Activated T-cell treated with anti-CD3 and anti-CD28 coated beads, Interleukin-2, amount 50 U/mL, for 72 hours (primary cell): ENCODE measurements around the gene TSHR. TPM values are rescaled to one million over a fixed set of nuclear protein-coding genes. Genes with fewer than 3 reads are reported as not detected.
"Not testable (repeated sequence)": the region's sequence is repeated elsewhere in the genome, so short reads cannot be mapped to it uniquely, and the experiment has no call there.

Experiments
- ATAC-seq, 2 donors: fragments of 150-1000 bp; cut with Tn5 transposase; replicated peaks in 1 of 2; 2 replicates each; pipeline ENCODE4 v1.10.0; 2021; ENCODE audit warnings: moderate library complexity in 2 of 2, mild to moderate bottlenecking in 1 of 2
- DNase-seq, 2 donors: peaks; one replicate each; pipeline ENCODE4 v3.0.0; 2021 to 2022; ENCODE audit warnings: mixed read lengths in 1 of 2
- H3K27ac Mint-ChIP-seq: one replicate; pipeline ENCODE4 v1.8.0; 2022; ENCODE audit warnings: mild to moderate bottlenecking, moderate library complexity, mixed read lengths
- H3K27me3 Mint-ChIP-seq: one replicate; pipeline ENCODE4 v1.8.0; 2022; ENCODE audit warnings: low read depth, mixed read lengths
- H3K36me3 Mint-ChIP-seq, 2 donors: one replicate each; pipeline ENCODE4 v1.8.0; 2022; ENCODE audit warnings: mixed read lengths in 2 of 2, mild to moderate bottlenecking in 1 of 2; ENCODE audit not compliant: insufficient read depth in 2 of 2
- H3K4me1 Mint-ChIP-seq: one replicate; pipeline ENCODE4 v1.8.0; 2022; ENCODE audit warnings: low read depth, mixed read lengths
- H3K4me3 Mint-ChIP-seq, 2 donors: one replicate each; pipeline ENCODE4 v1.8.0; 2022; ENCODE audit warnings: mild to moderate bottlenecking in 2 of 2, mixed read lengths in 2 of 2, moderate library complexity in 2 of 2
- H3K9me3 Mint-ChIP-seq, 2 donors: one replicate each; pipeline ENCODE4 v1.8.0; 2022; ENCODE audit warnings: mixed read lengths in 2 of 2
- total RNA-seq, 2 donors: library from RNA; stranded (reverse); gene quantifications; one replicate each; pipeline ENCODE4 v1.2.3, GENCODE V29; 2022

TSHR gene
- total RNA-seq, 2 donors from 2014 or later: not detected

GRCh38 chr14:81113176-81113575 is 157.8 kb downstream of the TSHR start:
- Mint-ChIP-seq H3K4me3 (no peak overlapping the region), H3K27me3 (no peaks in the 10 kb centered on the region), H3K36me3 (no peaks in the 10 kb centered on the region), H3K27ac (no peak overlapping the region), H3K9me3 (no peaks in the 10 kb centered on the region), H3K4me1 (no peaks in the 10 kb centered on the region)
- DNase-seq (no peak), ATAC-seq (no peak)

- DNase-seq, H3K27me3 Mint-ChIP-seq, ATAC-seq, H3K27ac Mint-ChIP-seq, H3K36me3 Mint-ChIP-seq, H3K4me1 Mint-ChIP-seq, H3K4me3 Mint-ChIP-seq, H3K9me3 Mint-ChIP-seq: not testable (repeated sequence)
Measured at GRCh38 chr14:81113945-81114820, 158.8 kb downstream of the TSHR start.

- H3K9me3 Mint-ChIP-seq: no peaks in the 10 kb centered on the region
- H3K27me3 Mint-ChIP-seq: no peaks in the 10 kb centered on the region
- no peak for ATAC-seq
- DNase-seq: no peak
- H3K36me3 Mint-ChIP-seq: peaks cover 0 to 2% of the 10 kb centered on the region in 2 donors
- H3K4me3 Mint-ChIP-seq: no peak overlapping the region
- H3K4me1 Mint-ChIP-seq: peaks cover 6% of the 10 kb centered on the region
- no peak overlapping the region for H3K27ac Mint-ChIP-seq
Measured at GRCh38 chr14:81120501-81120900, 165.1 kb downstream of the TSHR start.

GRCh38 chr14:81122326-81122725 is 166.9 kb downstream of the TSHR start:
- Mint-ChIP-seq H3K4me1 (peaks cover 6% of the 10 kb centered on the region), H3K27me3 (no peaks in the 10 kb centered on the region), H3K4me3 (no peak overlapping the region), H3K9me3 (no peaks in the 10 kb centered on the region), H3K27ac (no peak overlapping the region), H3K36me3 (peaks cover 0 to 2% of the 10 kb centered on the region in 2 donors)
- ATAC-seq (no peak), DNase-seq (no peak)

GRCh38 chr14:81123811-81124210 is 168.4 kb downstream of the TSHR start:
- Mint-ChIP-seq H3K27me3 (no peaks in the 10 kb centered on the region), H3K27ac (no peak overlapping the region), H3K9me3 (no peaks in the 10 kb centered on the region), H3K36me3 (peaks cover 0 to 2% of the 10 kb centered on the region in 2 donors), H3K4me1 (peaks cover 6% of the 10 kb centered on the region), H3K4me3 (no peak overlapping the region)
- ATAC-seq (no peak), DNase-seq (no peak)

- H3K4me1 Mint-ChIP-seq: peaks cover 6% of the 10 kb centered on the region
- no peak for ATAC-seq
- no peaks in the 10 kb centered on the region for H3K27me3 Mint-ChIP-seq
- no peak overlapping the region for H3K4me3 Mint-ChIP-seq
- no peak for DNase-seq
- H3K9me3 Mint-ChIP-seq: no peaks in the 10 kb centered on the region
- no peak overlapping the region for H3K27ac Mint-ChIP-seq
- peaks cover 0 to 2% of the 10 kb centered on the region in 2 donors for H3K36me3 Mint-ChIP-seq
Measured at GRCh38 chr14:81125536-81125935, 170.1 kb downstream of the TSHR start.

- ATAC-seq: no peak
- no peaks in the 10 kb centered on the region for H3K36me3 Mint-ChIP-seq
Measured at GRCh38 chr14:81127785-81128184, 172.4 kb downstream of the TSHR start.

GRCh38 chr14:81129242-81129641 is 173.8 kb downstream of the TSHR start:
- Mint-ChIP-seq H3K9me3 (no peaks in the 10 kb centered on the region), H3K27me3 (no peaks in the 10 kb centered on the region), H3K4me3 (no peak overlapping the region), H3K36me3 (no peaks in the 10 kb centered on the region), H3K4me1 (no peaks in the 10 kb centered on the region), H3K27ac (no peak overlapping the region)
- no peak for DNase-seq
- ATAC-seq: no peak

More at GRCh38 chr14:81127785-81128184, 172.4 kb downstream of the TSHR start:
- Mint-ChIP-seq H3K27me3 (no peaks in the 10 kb centered on the region), H3K9me3 (no peaks in the 10 kb centered on the region), H3K4me3 (no peak overlapping the region), H3K27ac (no peak overlapping the region), H3K4me1 (no peaks in the 10 kb centered on the region)
- DNase-seq: no peak

GRCh38 chr14:81132468-81132867 is 177.0 kb downstream of the TSHR start:
- H3K27me3 Mint-ChIP-seq: no peaks in the 10 kb centered on the region
- no peaks in the 10 kb centered on the region for H3K36me3 Mint-ChIP-seq
- H3K4me1 Mint-ChIP-seq: no peaks in the 10 kb centered on the region
- no peak for ATAC-seq
- no peak overlapping the region for H3K27ac Mint-ChIP-seq
- no peak for DNase-seq
- no peaks in the 10 kb centered on the region for H3K9me3 Mint-ChIP-seq
- H3K4me3 Mint-ChIP-seq: no peak overlapping the region

- no peak for DNase-seq
- H3K4me1 Mint-ChIP-seq: no peaks in the 10 kb centered on the region
- no peaks in the 10 kb centered on the region for H3K36me3 Mint-ChIP-seq
- H3K27ac Mint-ChIP-seq: no peak overlapping the region
- no peaks in the 10 kb centered on the region for H3K27me3 Mint-ChIP-seq
- H3K4me3 Mint-ChIP-seq: no peak overlapping the region
- no peak for ATAC-seq
- no peaks in the 10 kb centered on the region for H3K9me3 Mint-ChIP-seq
Measured at GRCh38 chr14:81133400-81133799, 178.0 kb downstream of the TSHR start.

GRCh38 chr14:81137316-81137715 is 181.9 kb downstream of the TSHR start:
- Mint-ChIP-seq H3K36me3 (no peaks in the 10 kb centered on the region), H3K27me3 (no peaks in the 10 kb centered on the region), H3K27ac (no peak overlapping the region), H3K4me1 (no peaks in the 10 kb centered on the region), H3K9me3 (no peaks in the 10 kb centered on the region), H3K4me3 (no peak overlapping the region)
- ATAC-seq (no peak), DNase-seq (no peak)

- DNase-seq: no peak
- Mint-ChIP-seq H3K27me3 (no peaks in the 10 kb centered on the region), H3K27ac (no peak overlapping the region), H3K4me3 (no peak overlapping the region), H3K36me3 (no peaks in the 10 kb centered on the region), H3K4me1 (no peaks in the 10 kb centered on the region), H3K9me3 (no peaks in the 10 kb centered on the region)
- no peak for ATAC-seq
Measured at GRCh38 chr14:81138429-81138828, 183.0 kb downstream of the TSHR start.

GRCh38 chr14:81141426-81141825 is 186.0 kb downstream of the TSHR start:
- Mint-ChIP-seq H3K9me3 (peaks cover 0 to 6% of the 10 kb centered on the region in 2 donors), H3K27me3 (no peaks in the 10 kb centered on the region), H3K27ac (no peak overlapping the region), H3K4me3 (no peak overlapping the region), H3K4me1 (peaks cover under 1% of the 10 kb centered on the region), H3K36me3 (no peaks in the 10 kb centered on the region)
- no peak for ATAC-seq
- no peak for DNase-seq

- no peak overlapping the region for H3K27ac Mint-ChIP-seq
- peaks cover 0 to 6% of the 10 kb centered on the region in 2 donors for H3K9me3 Mint-ChIP-seq
- no peaks in the 10 kb centered on the region for H3K27me3 Mint-ChIP-seq
Measured at GRCh38 chr14:81143793-81144192, 188.4 kb downstream of the TSHR start.

More at GRCh38 chr14:81143793-81144192, 188.4 kb downstream of the TSHR start:
- Mint-ChIP-seq H3K4me1 (peaks cover 13% of the 10 kb centered on the region), H3K36me3 (no peaks in the 10 kb centered on the region), H3K4me3 (no peak overlapping the region)
- DNase-seq (no peak), ATAC-seq (no peak)
